GM12801 (cell line): ENCODE measurements around the gene TMEM106B.

Experiments
- TF ChIP-seq, protein P1 (sequence below): IDR thresholded peaks from one replicate; pipeline ENCODE4 v1.5.1; 2011; ENCODE audit warnings: control low read depth; ENCODE audit not compliant: insufficient read length; ENCODE audit errors: extremely low read depth

Gene TMEM106B

DNA sequence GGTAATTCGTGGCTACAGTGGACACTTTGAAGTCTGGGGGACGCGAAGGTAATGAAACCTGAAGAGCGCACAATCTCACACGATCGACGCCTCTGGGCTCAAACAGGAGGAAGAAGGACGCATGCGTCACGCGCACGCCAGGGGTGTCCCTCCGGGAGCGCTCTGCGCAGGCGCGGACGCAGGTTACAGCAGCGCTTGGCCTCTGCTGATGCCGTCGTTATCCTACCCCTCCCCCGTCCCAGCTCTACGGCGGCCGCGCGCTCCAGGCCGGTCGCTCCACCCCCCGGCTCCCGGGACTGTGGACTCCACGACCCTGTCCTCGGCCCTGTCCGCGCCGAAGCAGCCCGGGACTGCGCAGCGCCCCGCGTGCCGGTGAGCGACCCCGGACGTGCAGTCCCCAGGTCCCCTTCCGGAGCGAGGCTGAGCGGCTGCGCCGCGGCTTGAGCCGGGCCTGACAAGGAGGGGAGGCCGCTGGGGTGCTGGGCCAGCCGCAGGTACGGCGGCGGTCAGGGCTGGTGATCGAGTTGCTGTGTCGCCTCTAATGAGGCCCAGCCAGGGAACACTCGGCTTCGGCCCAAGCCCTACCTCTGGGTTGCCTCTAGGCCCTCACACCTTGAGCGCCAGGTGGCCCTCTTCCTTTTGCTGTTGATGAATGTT lies at the start of gene TMEM106B:
Gene TMEM106B, plus strand, starts transcription at position 241 of the 657 bp plus-strand sequence. CDS start 3,517 bp downstream, outside the sequence.
- TF ChIP-seq, protein P1, sequence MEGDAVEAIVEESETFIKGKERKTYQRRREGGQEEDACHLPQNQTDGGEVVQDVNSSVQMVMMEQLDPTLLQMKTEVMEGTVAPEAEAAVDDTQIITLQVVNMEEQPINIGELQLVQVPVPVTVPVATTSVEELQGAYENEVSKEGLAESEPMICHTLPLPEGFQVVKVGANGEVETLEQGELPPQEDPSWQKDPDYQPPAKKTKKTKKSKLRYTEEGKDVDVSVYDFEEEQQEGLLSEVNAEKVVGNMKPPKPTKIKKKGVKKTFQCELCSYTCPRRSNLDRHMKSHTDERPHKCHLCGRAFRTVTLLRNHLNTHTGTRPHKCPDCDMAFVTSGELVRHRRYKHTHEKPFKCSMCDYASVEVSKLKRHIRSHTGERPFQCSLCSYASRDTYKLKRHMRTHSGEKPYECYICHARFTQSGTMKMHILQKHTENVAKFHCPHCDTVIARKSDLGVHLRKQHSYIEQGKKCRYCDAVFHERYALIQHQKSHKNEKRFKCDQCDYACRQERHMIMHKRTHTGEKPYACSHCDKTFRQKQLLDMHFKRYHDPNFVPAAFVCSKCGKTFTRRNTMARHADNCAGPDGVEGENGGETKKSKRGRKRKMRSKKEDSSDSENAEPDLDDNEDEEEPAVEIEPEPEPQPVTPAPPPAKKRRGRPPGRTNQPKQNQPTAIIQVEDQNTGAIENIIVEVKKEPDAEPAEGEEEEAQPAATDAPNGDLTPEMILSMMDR: no peak

GRCh38 chr7:12162415-12163113 lies 48.5 kb upstream of the TMEM106B start:
- TF ChIP-seq, protein P1: no peak

GRCh38 chr7:12173671-12174070 lies 37.4 kb upstream of the TMEM106B start:
- TF ChIP-seq, protein P1: no peak

DNA sequence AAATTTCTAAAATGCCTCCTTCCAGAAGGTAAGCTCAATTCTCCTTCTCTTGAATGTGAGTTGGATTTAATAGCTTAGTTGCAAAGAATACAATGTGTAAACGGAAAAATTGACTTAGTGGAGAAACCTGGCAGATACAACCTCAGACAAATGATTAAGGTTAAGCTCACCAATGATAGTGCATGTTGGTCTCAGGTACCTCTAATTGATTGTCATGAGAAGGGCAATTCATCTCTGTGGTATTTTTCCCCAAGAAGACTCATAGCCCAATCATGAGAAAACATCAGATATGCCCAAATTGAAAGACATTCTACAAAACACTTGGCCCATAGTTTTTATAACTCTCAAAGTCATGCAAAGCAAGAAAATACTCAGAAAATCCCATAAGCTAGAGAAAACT lies 36.2 kb upstream of the TMEM106B start:
- TF ChIP-seq, protein P1: no peak

GRCh38 chr7:12178317-12178716 lies 32.8 kb upstream of the TMEM106B start:
- TF ChIP-seq, protein P1: no peak

DNA sequence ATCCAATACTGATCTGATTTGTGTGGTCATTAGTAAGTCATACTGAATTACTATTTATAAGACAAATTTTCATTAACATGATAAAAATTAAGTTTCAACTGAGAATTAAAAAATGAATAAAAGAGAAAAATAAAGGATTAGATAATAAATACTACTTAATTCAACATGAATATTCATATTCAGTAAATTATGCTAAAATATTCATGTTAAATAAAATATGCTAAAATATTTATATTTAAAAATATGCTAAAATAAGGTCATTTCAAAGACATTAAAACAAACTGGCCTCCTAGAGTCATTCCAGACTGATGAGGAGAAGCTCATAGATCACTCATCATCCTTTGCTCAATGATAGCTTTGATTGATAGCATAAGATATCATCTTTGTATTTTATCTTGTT lies 16.7 kb upstream of the TMEM106B start:
- TF ChIP-seq, protein P1: no peak

- TF ChIP-seq, protein P1: no peak
Observed at GRCh38 chr7:12196386-12196785, 14.7 kb upstream of the TMEM106B start.
